ENCODE measurements around the gene CRISP2. TPM values are rescaled to one million over a fixed set of nuclear protein-coding genes. Genes with fewer than 3 reads are reported as not detected.

CRISP2 gene
- total and polyA plus RNA-seq, 9 of the 15 experiments (the other 6 are each of a cell fraction or from before 2014, with no cell fraction given): not detected

GRCh38 chr6:49645139-49645538 is 68.2 kb downstream of the CRISP2 start (continued):
- TF ChIP-seq REST (IDR thresholded peaks at IDR 0.05; ENCODE audit: borderline replicate concordance) (no peak), REST (CRISPR knock-in tag; IDR thresholded peaks at IDR 0.05; ENCODE audit: low read depth) (no peak), MIER1 (IDR thresholded peaks at IDR 0.05; ENCODE audit: low read depth) (no peak), SRSF3 (IDR thresholded peaks at IDR 0.05; ENCODE audit: insufficient read depth, low read length) (no peak), FUS (optimal IDR thresholded peaks at IDR 0.05; ENCODE audit: low read depth, low read length) (no peak), JUND (IDR thresholded peaks at IDR 0.05; ENCODE audit: borderline replicate concordance, low read depth, low read length) (no peak), JUND (tag; IDR thresholded peaks at IDR 0.05; ENCODE audit: borderline replicate concordance, low read depth, low read length) (no peak), RBM25 (IDR thresholded peaks at IDR 0.05; ENCODE audit: low read depth, low read length, severe bottlenecking) (peak; percentile 76), CHAMP1 (IDR thresholded peaks at IDR 0.05) (peak; percentile 71; the same call in 1 of the 2 replicates), PCBP1 (IDR thresholded peaks at IDR 0.05; ENCODE audit: low read depth, low read length, poor library complexity, severe bottlenecking) (no peak), HNRNPK (IDR thresholded peaks at IDR 0.05; ENCODE audit: low read depth, low read length, poor library complexity, severe bottlenecking) (no peak), ZBTB1 (CRISPR knock-in tag; IDR thresholded peaks at IDR 0.05; ENCODE audit: borderline replicate concordance, low read depth) (no peak), ZBTB49 (CRISPR knock-in tag; IDR thresholded peaks at IDR 0.05; ENCODE audit: borderline replicate concordance) (no peak), KLF16 (IDR thresholded peaks at IDR 0.05) (no peak), MAZ (CRISPR knock-in tag; conservative IDR thresholded peaks at IDR 0.05 in 1 of 2, IDR thresholded peaks at IDR 0.05 in 1 of 2) (no peak), NFATC3 (IDR thresholded peaks at IDR 0.05) (no peak)
